AG10803 (cell line): ENCODE results near the gene GPRC6A.
"Not testable (repeated sequence)": the region's sequence is repeated elsewhere in the genome, so short reads cannot be mapped to it uniquely, and the experiment has no call there.

Source experiments
- DNase-seq: peaks from one replicate; pipeline ENCODE4 v3.0.0; 2010; ENCODE audit warnings: low read depth
- H3K4me3 ChIP-seq: 2 replicates; pipeline ENCODE4 v1.5.1; 2011; ENCODE audit warnings: mild to moderate bottlenecking, low read length, control low read depth
- TF ChIP-seq, protein P1 (sequence below): conservative IDR thresholded peaks from 2 replicates; pipeline ENCODE4 v1.5.1; 2011; ENCODE audit warnings: mild to moderate bottlenecking, low read length, control low read depth, inconsistent platforms

GPRC6A gene

GRCh38 chr6:116859264-116859663 lies 30.4 kb upstream of the GPRC6A start:
- no peak overlapping the region for H3K4me3 ChIP-seq
- TF ChIP-seq, protein P1, sequence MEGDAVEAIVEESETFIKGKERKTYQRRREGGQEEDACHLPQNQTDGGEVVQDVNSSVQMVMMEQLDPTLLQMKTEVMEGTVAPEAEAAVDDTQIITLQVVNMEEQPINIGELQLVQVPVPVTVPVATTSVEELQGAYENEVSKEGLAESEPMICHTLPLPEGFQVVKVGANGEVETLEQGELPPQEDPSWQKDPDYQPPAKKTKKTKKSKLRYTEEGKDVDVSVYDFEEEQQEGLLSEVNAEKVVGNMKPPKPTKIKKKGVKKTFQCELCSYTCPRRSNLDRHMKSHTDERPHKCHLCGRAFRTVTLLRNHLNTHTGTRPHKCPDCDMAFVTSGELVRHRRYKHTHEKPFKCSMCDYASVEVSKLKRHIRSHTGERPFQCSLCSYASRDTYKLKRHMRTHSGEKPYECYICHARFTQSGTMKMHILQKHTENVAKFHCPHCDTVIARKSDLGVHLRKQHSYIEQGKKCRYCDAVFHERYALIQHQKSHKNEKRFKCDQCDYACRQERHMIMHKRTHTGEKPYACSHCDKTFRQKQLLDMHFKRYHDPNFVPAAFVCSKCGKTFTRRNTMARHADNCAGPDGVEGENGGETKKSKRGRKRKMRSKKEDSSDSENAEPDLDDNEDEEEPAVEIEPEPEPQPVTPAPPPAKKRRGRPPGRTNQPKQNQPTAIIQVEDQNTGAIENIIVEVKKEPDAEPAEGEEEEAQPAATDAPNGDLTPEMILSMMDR, result no peak
- no peak for DNase-seq

DNA sequence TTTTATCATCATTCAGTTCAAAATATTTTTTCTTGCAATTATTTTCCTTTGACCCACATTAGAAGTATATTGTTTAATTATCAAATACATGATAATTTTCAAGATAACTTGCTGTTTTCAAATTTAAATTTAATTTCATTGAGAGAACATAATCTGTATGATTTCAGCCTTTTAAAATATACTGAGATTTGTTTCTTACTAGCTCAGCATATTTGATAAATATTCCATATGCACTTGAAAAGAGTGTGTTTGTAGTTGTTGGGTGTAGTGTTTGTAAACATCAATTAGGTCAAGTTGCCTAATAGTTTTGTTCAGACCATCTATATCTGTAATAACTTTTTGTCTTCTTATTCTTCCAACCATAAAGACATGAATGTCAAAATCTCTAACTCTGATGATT lies 29.2 kb upstream of the GPRC6A start:
- no peak overlapping the region for H3K4me3 ChIP-seq
- TF ChIP-seq, protein P1, result no peak
- DNase-seq, result no peak

- DNase-seq, result peak; percentile 33
- TF ChIP-seq, protein P1, result peak; percentile 37
- H3K4me3 ChIP-seq, result no peak overlapping the region
These were observed 18.3 kb upstream of the GPRC6A start for GRCh38 chr6:116847227-116847626.

- no peak overlapping the region for H3K4me3 ChIP-seq
- TF ChIP-seq, protein P1, result no peak
- DNase-seq, result no peak
These were observed 13.6 kb upstream of the GPRC6A start for GRCh38 chr6:116842459-116842858.

- DNase-seq, result no peak
- TF ChIP-seq, protein P1, result no peak
These were observed 11.2 kb upstream of the GPRC6A start for GRCh38 chr6:116840091-116840490.

DNA sequence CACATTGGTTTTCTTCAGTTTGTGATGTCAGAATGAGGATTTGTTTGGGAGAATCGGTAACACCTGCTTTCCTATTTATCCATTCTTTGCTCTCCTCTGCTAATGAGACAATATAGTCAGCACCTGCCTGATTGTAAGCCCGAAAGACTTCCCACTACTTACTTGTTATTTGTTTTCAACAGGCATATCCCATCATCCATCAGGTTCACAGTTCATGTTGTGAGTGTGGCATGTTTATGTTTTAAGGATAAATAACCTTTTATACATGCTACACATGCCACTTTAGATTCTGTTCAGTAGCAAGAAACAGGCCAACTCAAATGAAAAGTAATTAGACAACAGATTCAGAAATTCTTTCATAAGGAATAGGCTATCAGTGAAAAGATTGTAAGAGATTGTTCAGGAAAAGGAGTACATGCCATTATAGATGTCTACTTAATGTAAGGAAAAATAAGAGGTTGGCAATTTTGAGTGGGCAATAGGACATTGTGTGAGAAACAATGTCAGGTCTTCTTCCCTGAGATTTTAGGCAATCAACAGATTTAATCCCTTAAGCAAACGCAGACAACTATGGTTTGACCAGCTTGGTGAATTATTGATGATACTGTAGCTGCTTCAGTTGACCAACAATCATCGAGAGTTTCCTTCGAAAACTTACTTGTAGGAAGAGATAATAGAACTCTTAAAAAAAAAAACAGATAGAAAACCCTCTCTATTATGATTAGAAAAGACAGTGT lies 7.9 kb upstream of the GPRC6A start:
- no peak for DNase-seq
- no peak overlapping the region for H3K4me3 ChIP-seq
- TF ChIP-seq, protein P1, result no peak

More at GRCh38 chr6:116840091-116840490, 11.2 kb upstream of the GPRC6A start:
- H3K4me3 ChIP-seq, result no peak overlapping the region

DNA sequence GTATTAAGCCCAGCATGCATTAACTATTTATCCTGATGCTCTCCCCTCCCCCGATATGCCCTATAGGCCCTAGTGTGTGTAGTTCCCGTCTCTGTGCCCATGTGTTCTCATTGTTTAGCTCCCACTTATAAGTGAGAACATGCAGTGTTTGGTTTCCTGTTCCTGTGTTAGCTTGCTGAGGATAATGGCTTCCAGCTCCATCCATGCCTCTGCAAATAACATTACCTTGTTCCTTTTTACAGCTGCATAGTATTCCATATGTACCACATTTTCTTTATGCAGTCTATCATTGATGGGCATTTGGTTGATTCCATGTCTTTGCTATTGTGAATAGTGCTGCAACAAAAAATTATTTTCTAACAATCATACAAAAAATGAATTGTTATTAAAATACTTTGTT lies 5.6 kb upstream of the GPRC6A start:
- not testable (repeated sequence) for H3K4me3 ChIP-seq, DNase-seq
